Measurements from ENCODE around the gene SYTL2.

DNA sequence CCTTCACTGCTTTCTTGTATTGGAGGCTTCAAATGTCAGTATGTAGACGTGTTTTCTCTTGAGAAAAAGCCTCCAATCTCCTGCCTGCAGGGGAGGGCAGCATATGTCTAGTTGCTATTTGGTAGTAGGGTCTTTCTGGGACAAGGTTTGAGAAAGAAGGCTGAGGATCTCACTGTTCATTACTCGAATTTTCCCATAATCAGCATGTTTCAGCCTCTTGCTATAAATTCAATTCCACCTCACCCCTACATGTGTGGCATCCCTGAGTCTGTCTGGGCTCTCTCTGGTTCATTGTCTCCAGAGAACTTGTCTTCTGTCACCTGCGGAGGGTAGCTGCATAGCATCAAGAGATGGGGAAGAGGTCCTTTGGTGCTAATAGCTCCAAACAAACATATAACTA is 24.8 kb upstream of the SYTL2 start:
- TF ChIP-seq POLR2A (IDR thresholded peaks at IDR 0.05; ENCODE audit: low read depth, low read length) (no peak), POLR2AphosphoS5 (IDR thresholded peaks at IDR 0.05; ENCODE audit: low read depth, low read length) (no peak), SPI1 (IDR thresholded peaks at IDR 0.05; ENCODE audit: low read depth, low read length) (no peak), POU2F2 (IDR thresholded peaks at IDR 0.05; ENCODE audit: low read depth, low read length) (no peak)

Data from GM12891 (cell line).